ENCODE data around the gene SPATA17. TPM values are rescaled to one million over a fixed set of nuclear protein-coding genes. Genes with fewer than 3 reads are reported as not detected.

Gene SPATA17, protein sequence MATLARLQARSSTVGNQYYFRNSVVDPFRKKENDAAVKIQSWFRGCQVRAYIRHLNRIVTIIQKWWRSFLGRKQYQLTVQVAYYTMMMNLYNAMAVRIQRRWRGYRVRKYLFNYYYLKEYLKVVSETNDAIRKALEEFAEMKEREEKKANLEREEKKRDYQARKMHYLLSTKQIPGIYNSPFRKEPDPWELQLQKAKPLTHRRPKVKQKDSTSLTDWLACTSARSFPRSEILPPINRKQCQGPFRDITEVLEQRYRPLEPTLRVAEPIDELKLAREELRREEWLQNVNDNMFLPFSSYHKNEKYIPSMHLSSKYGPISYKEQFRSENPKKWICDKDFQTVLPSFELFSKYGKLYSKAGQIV
- total RNA-seq (2022; extraction: Qiagen RNA extraction), result 1.7 to 3.0 TPM (median 1.9 TPM) in 5 replicates

GRCh38 chr1:217630711-217631591 lies at the start of gene SPATA17, which contains the start of gene GPATCH2:
Gene SPATA17 (plus strand): TSS chr1:217631344. CDS start chr1:217631379, 35 bp downstream.
Gene GPATCH2 (minus strand): TSS chr1:217631090. CDS start chr1:217630971, 119 bp downstream.

Other genes starting within 250 kb of the SPATA17 start
- 7.3 to 9.9 TPM (median 8.5 TPM) in 5 replicates for gene GPATCH2, start 254 bp upstream of the SPATA17 start, total RNA-seq (2022; extraction: Qiagen RNA extraction)

All from A549 treated with dexamethasone at 1 μM for 4 hours (cell line).